ENCODE results near the gene CST9.
"Not testable (repeated sequence)": the region's sequence is repeated elsewhere in the genome, so short reads cannot be mapped to it uniquely, and the experiment has no call there.

CST9 gene

GRCh38 chr20:23585808-23586734 lies 19.6 kb downstream of the CST9 start:
- POLR2A ChIA-PET = no interaction called here
- CTCF ChIA-PET = interaction anchor here (1.3 to 1.6 kb wide), 2 partner anchors 40 to 144 kb away, joined by 3 to 4 read pairs; no protein-coding TSS in a partner anchor
- H3K4me3 ChIP-seq (ENCODE audit: control insufficient read depth in 1 of 7, extremely low read depth in 1 of 7, insufficient read depth in 4 of 7, low read depth in 2 of 7, low read length in 6 of 7) = no peak overlapping the region
- 100% methylated on average over 2 of the region's 5 CpGs for WGBS (ENCODE audit: insufficient coverage)
- H3K27me3 ChIP-seq (replicated peaks in 2 of 5; ENCODE audit: control insufficient read depth in 4 of 5, insufficient read depth in 5 of 5, low read length in 4 of 5) = peaks cover 0 to 2% (median 0%) of the 10 kb centered on the region in 5 experiments
- H3K36me3 ChIP-seq (ENCODE audit: control insufficient read depth in 4 of 4, insufficient read depth in 4 of 4, low read length in 3 of 4) = no peaks in the 10 kb centered on the region
- H3K9me3 ChIP-seq (ENCODE audit: control extremely low read depth in 1 of 5, control insufficient read depth in 4 of 5, insufficient read depth in 2 of 5, low read depth in 1 of 5, low read length in 4 of 5) = no peaks in the 10 kb centered on the region
- no peak overlapping the region for H3K27ac ChIP-seq (ENCODE audit: insufficient read depth in 1 of 2, low read depth in 1 of 2, low read length in 2 of 2, poor library complexity in 1 of 2, severe bottlenecking in 2 of 2)
- DNase-seq = no peak
- H3K4me1 ChIP-seq (ENCODE audit: control extremely low read depth in 1 of 4, control insufficient read depth in 4 of 4, insufficient read depth in 4 of 4, low read length in 3 of 4) = peaks cover 0 to 10% (median 8%) of the 10 kb centered on the region in 4 experiments

GRCh38 chr20:23585449-23585807 lies 20.3 kb downstream of the CST9 start:
- 85% methylated on average over 5 of the region's 5 CpGs for WGBS (ENCODE audit: insufficient coverage)
- Histone ChIP-seq H3K9me3 (ENCODE audit: control extremely low read depth in 1 of 5, control insufficient read depth in 4 of 5, insufficient read depth in 2 of 5, low read depth in 1 of 5, low read length in 4 of 5) (no peaks in the 10 kb centered on the region), H3K4me3 (ENCODE audit: control insufficient read depth in 1 of 7, extremely low read depth in 1 of 7, insufficient read depth in 4 of 7, low read depth in 2 of 7, low read length in 6 of 7) (no peak overlapping the region), H3K4me1 (ENCODE audit: control extremely low read depth in 1 of 4, control insufficient read depth in 4 of 4, insufficient read depth in 4 of 4, low read length in 3 of 4) (peaks cover 0 to 10% (median 8%) of the 10 kb centered on the region in 4 experiments), H3K27me3 (replicated peaks in 2 of 5; ENCODE audit: control insufficient read depth in 4 of 5, insufficient read depth in 5 of 5, low read length in 4 of 5) (peaks cover 0 to 2% (median 0%) of the 10 kb centered on the region in 5 experiments), H3K36me3 (ENCODE audit: control insufficient read depth in 4 of 4, insufficient read depth in 4 of 4, low read length in 3 of 4) (no peaks in the 10 kb centered on the region), H3K27ac (ENCODE audit: insufficient read depth in 1 of 2, low read depth in 1 of 2, low read length in 2 of 2, poor library complexity in 1 of 2, severe bottlenecking in 2 of 2) (no peak overlapping the region)
- CTCF ChIA-PET = interaction anchor here (1.6 kb wide), 1 partner anchor 143 kb away, joined by 4 read pairs; no protein-coding TSS in a partner anchor
- POLR2A ChIA-PET = no interaction called here
- DNase-seq = no peak

- H3K4me1 ChIP-seq (ENCODE audit: control extremely low read depth in 1 of 4, control insufficient read depth in 4 of 4, insufficient read depth in 4 of 4, low read length in 3 of 4) = peaks cover 0 to 10% (median 8%) of the 10 kb centered on the region in 4 experiments
- H3K36me3 ChIP-seq (ENCODE audit: control insufficient read depth in 4 of 4, insufficient read depth in 4 of 4, low read length in 3 of 4) = no peaks in the 10 kb centered on the region
- H3K27me3 ChIP-seq (replicated peaks in 2 of 5; ENCODE audit: control insufficient read depth in 4 of 5, insufficient read depth in 5 of 5, low read length in 4 of 5) = peaks cover 0 to 2% (median 0%) of the 10 kb centered on the region in 5 experiments
- WGBS (ENCODE audit: insufficient coverage) = 57% methylated on average over 3 of the region's 5 CpGs
- ChIA-PET CTCF (interaction anchor here (1.1 to 1.6 kb wide), 2 partner anchors 22 to 142 kb away, joined by 3 to 4 read pairs; no protein-coding TSS in a partner anchor), POLR2A (no interaction called here)
- no peak overlapping the region for H3K4me3 ChIP-seq (ENCODE audit: control insufficient read depth in 1 of 7, extremely low read depth in 1 of 7, insufficient read depth in 4 of 7, low read depth in 2 of 7, low read length in 6 of 7)
- no peaks in the 10 kb centered on the region for H3K9me3 ChIP-seq (ENCODE audit: control extremely low read depth in 1 of 5, control insufficient read depth in 4 of 5, insufficient read depth in 2 of 5, low read depth in 1 of 5, low read length in 4 of 5)
- DNase-seq = peak in 2 of 3 donors; percentile 11 to 27
- H3K27ac ChIP-seq (ENCODE audit: insufficient read depth in 1 of 2, low read depth in 1 of 2, low read length in 2 of 2, poor library complexity in 1 of 2, severe bottlenecking in 2 of 2) = no peak overlapping the region
These were observed 21.1 kb downstream of the CST9 start for GRCh38 chr20:23584434-23585199.

- H3K9me3 ChIP-seq (ENCODE audit: control extremely low read depth in 1 of 5, control insufficient read depth in 4 of 5, insufficient read depth in 2 of 5, low read depth in 1 of 5, low read length in 4 of 5) = peaks cover 0 to 3% (median 0%) of the 10 kb centered on the region in 5 experiments
- peaks cover 0 to 2% (median 0%) of the 10 kb centered on the region in 5 experiments for H3K27me3 ChIP-seq (replicated peaks in 2 of 5; ENCODE audit: control insufficient read depth in 4 of 5, insufficient read depth in 5 of 5, low read length in 4 of 5)
- CTCF ChIA-PET = interaction anchor here (1.1 kb wide), 1 partner anchor 23 kb away, joined by 3 read pairs; no protein-coding TSS in a partner anchor
- POLR2A ChIA-PET = no interaction called here
- DNase-seq = no peak
- H3K27ac ChIP-seq (ENCODE audit: insufficient read depth in 1 of 2, low read depth in 1 of 2, low read length in 2 of 2, poor library complexity in 1 of 2, severe bottlenecking in 2 of 2) = no peak overlapping the region
- peaks cover 0 to 9% (median 8%) of the 10 kb centered on the region in 4 experiments for H3K4me1 ChIP-seq (ENCODE audit: control extremely low read depth in 1 of 4, control insufficient read depth in 4 of 4, insufficient read depth in 4 of 4, low read length in 3 of 4)
- H3K4me3 ChIP-seq (ENCODE audit: control insufficient read depth in 1 of 7, extremely low read depth in 1 of 7, insufficient read depth in 4 of 7, low read depth in 2 of 7, low read length in 6 of 7) = no peak overlapping the region
- H3K36me3 ChIP-seq (ENCODE audit: control insufficient read depth in 4 of 4, insufficient read depth in 4 of 4, low read length in 3 of 4) = no peaks in the 10 kb centered on the region
These were observed 22.2 kb downstream of the CST9 start for GRCh38 chr20:23583526-23583925.

- H3K27me3 ChIP-seq (replicated peaks in 2 of 5; ENCODE audit: control insufficient read depth in 4 of 5, insufficient read depth in 5 of 5, low read length in 4 of 5) = peaks cover 0 to 2% (median 0%) of the 10 kb centered on the region in 5 experiments
- peaks cover 0 to 3% (median 0%) of the 10 kb centered on the region in 5 experiments for H3K9me3 ChIP-seq (ENCODE audit: control extremely low read depth in 1 of 5, control insufficient read depth in 4 of 5, insufficient read depth in 2 of 5, low read depth in 1 of 5, low read length in 4 of 5)
- H3K36me3 ChIP-seq (ENCODE audit: control insufficient read depth in 4 of 4, insufficient read depth in 4 of 4, low read length in 3 of 4) = no peaks in the 10 kb centered on the region
- CTCF ChIA-PET = no interaction called here
- POLR2A ChIA-PET = no interaction called here
- no peak for DNase-seq
- 100% methylated on average over 1 of the region's 1 CpG for WGBS (ENCODE audit: insufficient coverage)
- peaks cover 0 to 9% (median 7%) of the 10 kb centered on the region in 4 experiments for H3K4me1 ChIP-seq (ENCODE audit: control extremely low read depth in 1 of 4, control insufficient read depth in 4 of 4, insufficient read depth in 4 of 4, low read length in 3 of 4)
- H3K27ac ChIP-seq (ENCODE audit: insufficient read depth in 1 of 2, low read depth in 1 of 2, low read length in 2 of 2, poor library complexity in 1 of 2, severe bottlenecking in 2 of 2) = no peak overlapping the region
- H3K4me3 ChIP-seq (ENCODE audit: control insufficient read depth in 1 of 7, extremely low read depth in 1 of 7, insufficient read depth in 4 of 7, low read depth in 2 of 7, low read length in 6 of 7) = no peak overlapping the region
These were observed 23.4 kb downstream of the CST9 start for GRCh38 chr20:23582293-23582692.

GRCh38 chr20:23581833-23582232 lies 23.9 kb downstream of the CST9 start:
- H3K9me3 ChIP-seq (ENCODE audit: control extremely low read depth in 1 of 5, control insufficient read depth in 4 of 5, insufficient read depth in 2 of 5, low read depth in 1 of 5, low read length in 4 of 5); H3K27ac ChIP-seq (ENCODE audit: insufficient read depth in 1 of 2, low read depth in 1 of 2, low read length in 2 of 2, poor library complexity in 1 of 2, severe bottlenecking in 2 of 2); H3K4me1 ChIP-seq (ENCODE audit: control extremely low read depth in 1 of 4, control insufficient read depth in 4 of 4, insufficient read depth in 4 of 4, low read length in 3 of 4); DNase-seq; H3K36me3 ChIP-seq (ENCODE audit: control insufficient read depth in 4 of 4, insufficient read depth in 4 of 4, low read length in 3 of 4); POLR2A ChIA-PET; H3K27me3 ChIP-seq (replicated peaks in 2 of 5; ENCODE audit: control insufficient read depth in 4 of 5, insufficient read depth in 5 of 5, low read length in 4 of 5); CTCF ChIA-PET; H3K4me3 ChIP-seq (ENCODE audit: control insufficient read depth in 1 of 7, extremely low read depth in 1 of 7, insufficient read depth in 4 of 7, low read depth in 2 of 7, low read length in 6 of 7): not testable (repeated sequence)
- WGBS (ENCODE audit: insufficient coverage) = 87% methylated on average over 4 of the region's 9 CpGs

- POLR2A ChIA-PET = no interaction called here
- CTCF ChIA-PET = no interaction called here
- H3K9me3 ChIP-seq (ENCODE audit: control extremely low read depth in 1 of 5, control insufficient read depth in 4 of 5, insufficient read depth in 2 of 5, low read depth in 1 of 5, low read length in 4 of 5) = peaks cover 0 to 3% (median 0%) of the 10 kb centered on the region in 5 experiments
- H3K36me3 ChIP-seq (ENCODE audit: control insufficient read depth in 4 of 4, insufficient read depth in 4 of 4, low read length in 3 of 4) = no peaks in the 10 kb centered on the region
- H3K27ac ChIP-seq (ENCODE audit: insufficient read depth in 1 of 2, low read depth in 1 of 2, low read length in 2 of 2, poor library complexity in 1 of 2, severe bottlenecking in 2 of 2) = no peak overlapping the region
- H3K4me1 ChIP-seq (ENCODE audit: control extremely low read depth in 1 of 4, control insufficient read depth in 4 of 4, insufficient read depth in 4 of 4, low read length in 3 of 4) = no peaks in the 10 kb centered on the region
- no peak for DNase-seq
- no peak overlapping the region for H3K4me3 ChIP-seq (ENCODE audit: control insufficient read depth in 1 of 7, extremely low read depth in 1 of 7, insufficient read depth in 4 of 7, low read depth in 2 of 7, low read length in 6 of 7)
- no peaks in the 10 kb centered on the region for H3K27me3 ChIP-seq (replicated peaks in 2 of 5; ENCODE audit: control insufficient read depth in 4 of 5, insufficient read depth in 5 of 5, low read length in 4 of 5)
These were observed 30.7 kb downstream of the CST9 start for GRCh38 chr20:23574977-23575376.

Data from common myeloid progenitor, CD34-positive (primary cell).